HG03097 (cell line): Measurements from ENCODE around the gene USH2A.

Source experiments
- ATAC-seq: cut with Tn5 transposase; IDR thresholded peaks from one replicate; pipeline ENCODE4 v1.9.1; 2021; ENCODE audit not compliant: unreplicated experiment, low FRiP score

USH2A gene

GRCh38 chr1:215887627-215888026, 535.6 kb downstream of the USH2A start:
- no peak for ATAC-seq

GRCh38 chr1:215883004-215883403, 540.2 kb downstream of the USH2A start:
- ATAC-seq: no peak

- no peak for ATAC-seq
Measured at GRCh38 chr1:215878843-215879242, 544.4 kb downstream of the USH2A start.

GRCh38 chr1:215878128-215878527, 545.1 kb downstream of the USH2A start:
- ATAC-seq: no peak

GRCh38 chr1:215877452-215877951, 545.7 kb downstream of the USH2A start:
- ATAC-seq: no peak

- ATAC-seq: no peak
Measured at GRCh38 chr1:215875712-215876111, 547.5 kb downstream of the USH2A start.

GRCh38 chr1:215875236-215875635, 548.0 kb downstream of the USH2A start:
- ATAC-seq: no peak

GRCh38 chr1:215872658-215873057, 550.6 kb downstream of the USH2A start:
- no peak for ATAC-seq

GRCh38 chr1:215868500-215868899, 554.7 kb downstream of the USH2A start:
- ATAC-seq: no peak

- ATAC-seq: no peak
Measured at GRCh38 chr1:215865060-215865459, 558.2 kb downstream of the USH2A start.

- no peak for ATAC-seq
Measured at GRCh38 chr1:215863796-215864195, 559.5 kb downstream of the USH2A start.

- ATAC-seq: no peak
Measured at GRCh38 chr1:215860833-215861232, 562.4 kb downstream of the USH2A start.

- ATAC-seq: no peak
Measured at GRCh38 chr1:215857317-215857716, 565.9 kb downstream of the USH2A start.

- no peak for ATAC-seq
Measured at GRCh38 chr1:215845234-215845891, 577.9 kb downstream of the USH2A start.

GRCh38 chr1:215844777-215845176, 578.5 kb downstream of the USH2A start:
- ATAC-seq: no peak

- ATAC-seq: no peak
Measured at GRCh38 chr1:215844266-215844665, 579.0 kb downstream of the USH2A start.

- ATAC-seq: no peak
Measured at GRCh38 chr1:215842905-215843304, 580.3 kb downstream of the USH2A start.

GRCh38 chr1:215835951-215836350, 587.3 kb downstream of the USH2A start:
- no peak for ATAC-seq

- no peak for ATAC-seq
Measured at GRCh38 chr1:215833941-215834729, 589.1 kb downstream of the USH2A start.

- ATAC-seq: no peak
Measured at GRCh38 chr1:215830226-215830810, 592.9 kb downstream of the USH2A start.

GRCh38 chr1:215825056-215825455, 598.2 kb downstream of the USH2A start:
- ATAC-seq: no peak

GRCh38 chr1:215824245-215824644, 599.0 kb downstream of the USH2A start:
- no peak for ATAC-seq
